Fibroblast of skin of right quadriceps (primary cell): ENCODE data around the gene TSC22D4.
A peak's percentile ranks its signal among the peaks of the same experiment; 100 is the strongest.
"Not testable (repeated sequence)": the region's sequence is repeated elsewhere in the genome, so short reads cannot be mapped to it uniquely, and the experiment has no call there.

ENCODE experiments used
- DNase-seq: peaks from one replicate; pipeline ENCODE4 v3.0.0-alpha.2; 2013

Gene TSC22D4

GRCh38 chr7:100472121-100472851, 6.7 kb downstream of the TSC22D4 start:
- no peak for DNase-seq

GRCh38 chr7:100471021-100471420, 8.0 kb downstream of the TSC22D4 start:
- DNase-seq: no peak

GRCh38 chr7:100469227-100470044, 9.6 kb downstream of the TSC22D4 start:
- peak; percentile 57 for DNase-seq

- DNase-seq: no peak
Measured at GRCh38 chr7:100467638-100468373, 11.2 kb downstream of the TSC22D4 start.

GRCh38 chr7:100466653-100467605, 12.1 kb downstream of the TSC22D4 start:
- DNase-seq: no peak

GRCh38 chr7:100465702-100466311, 13.2 kb downstream of the TSC22D4 start:
- DNase-seq: peak; percentile 69

GRCh38 chr7:100465299-100465698, 13.7 kb downstream of the TSC22D4 start:
- no peak for DNase-seq

GRCh38 chr7:100464791-100465190, 14.2 kb downstream of the TSC22D4 start:
- no peak for DNase-seq

- no peak for DNase-seq
Measured at GRCh38 chr7:100464210-100464660, 14.8 kb downstream of the TSC22D4 start, which contains the start of gene SPACDR. Gene SPACDR, minus strand, starts transcription at chr7:100464260. Its CDS starts 235 bp downstream, at chr7:100464025.

- DNase-seq: no peak
Measured at GRCh38 chr7:100457033-100457432, 22.0 kb downstream of the TSC22D4 start.

- no peak for DNase-seq
Measured at GRCh38 chr7:100456562-100456961, 22.5 kb downstream of the TSC22D4 start.

- DNase-seq: no peak
Measured at GRCh38 chr7:100455206-100455605, 23.8 kb downstream of the TSC22D4 start.

GRCh38 chr7:100453854-100454253, 25.2 kb downstream of the TSC22D4 start:
- DNase-seq: not testable (repeated sequence)

GRCh38 chr7:100452513-100452912, 26.5 kb downstream of the TSC22D4 start:
- DNase-seq: no peak

- DNase-seq: no peak
Measured at GRCh38 chr7:100449190-100449795, 29.7 kb downstream of the TSC22D4 start.

GRCh38 chr7:100447363-100447762, 31.7 kb downstream of the TSC22D4 start:
- not testable (repeated sequence) for DNase-seq

- peak; percentile 61 for DNase-seq
Measured at GRCh38 chr7:100446040-100446439, 33.0 kb downstream of the TSC22D4 start.

- DNase-seq: peak; percentile 52
Measured at GRCh38 chr7:100444311-100445278, 34.4 kb downstream of the TSC22D4 start.

GRCh38 chr7:100443096-100443840, 35.7 kb downstream of the TSC22D4 start:
- DNase-seq: no peak
